GM19238 (cell line): ENCODE results near the gene F12.
"Not testable (repeated sequence)": the region's sequence is repeated elsewhere in the genome, so short reads cannot be mapped to it uniquely, and the experiment has no call there.

Experiments used
- DNase-seq: peaks from one replicate; pipeline ENCODE4 v3.0.0; 2011; ENCODE audit warnings: low spot score; ENCODE audit not compliant: insufficient read length

F12 gene

DNA sequence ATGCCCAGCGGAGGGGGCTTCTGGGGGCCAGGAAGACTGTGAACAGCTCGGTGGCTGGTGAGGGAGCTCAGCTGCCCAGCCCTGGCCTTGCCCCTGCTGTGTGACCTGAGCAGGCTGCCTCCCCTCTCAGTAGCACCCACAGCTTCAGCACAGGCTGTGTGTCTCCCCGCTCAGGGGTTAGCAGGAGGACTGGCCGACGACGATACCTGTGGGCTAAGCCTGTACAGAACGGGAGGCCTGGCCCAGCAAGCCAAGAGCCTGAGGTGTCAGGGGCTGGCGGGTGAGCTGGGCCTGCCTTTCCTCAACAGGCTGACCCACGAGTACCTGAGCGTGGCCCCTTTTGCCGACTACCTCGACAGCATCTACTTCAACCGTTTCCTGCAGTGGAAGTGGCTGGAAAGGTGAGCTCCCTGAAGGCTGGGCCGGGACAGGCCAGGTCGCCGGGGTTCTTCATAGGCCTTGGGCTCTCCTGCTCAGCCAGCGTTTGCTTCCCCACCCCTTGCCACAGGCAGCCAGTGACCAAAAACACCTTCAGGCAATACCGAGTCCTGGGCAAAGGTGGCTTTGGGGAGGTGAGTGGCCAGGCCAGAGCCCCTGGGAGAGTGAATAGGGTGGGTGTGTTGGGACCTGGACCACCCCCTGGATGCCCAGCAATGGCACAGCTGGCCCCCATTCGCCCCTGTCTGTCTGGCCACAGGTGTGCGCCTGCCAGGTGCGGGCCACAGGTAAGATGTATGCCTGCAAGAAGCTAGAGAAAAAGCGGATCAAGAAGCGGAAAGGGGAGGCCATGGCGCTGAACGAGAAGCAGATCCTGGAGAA is 23.7 kb upstream of the F12 start:
- no peak for DNase-seq

DNA sequence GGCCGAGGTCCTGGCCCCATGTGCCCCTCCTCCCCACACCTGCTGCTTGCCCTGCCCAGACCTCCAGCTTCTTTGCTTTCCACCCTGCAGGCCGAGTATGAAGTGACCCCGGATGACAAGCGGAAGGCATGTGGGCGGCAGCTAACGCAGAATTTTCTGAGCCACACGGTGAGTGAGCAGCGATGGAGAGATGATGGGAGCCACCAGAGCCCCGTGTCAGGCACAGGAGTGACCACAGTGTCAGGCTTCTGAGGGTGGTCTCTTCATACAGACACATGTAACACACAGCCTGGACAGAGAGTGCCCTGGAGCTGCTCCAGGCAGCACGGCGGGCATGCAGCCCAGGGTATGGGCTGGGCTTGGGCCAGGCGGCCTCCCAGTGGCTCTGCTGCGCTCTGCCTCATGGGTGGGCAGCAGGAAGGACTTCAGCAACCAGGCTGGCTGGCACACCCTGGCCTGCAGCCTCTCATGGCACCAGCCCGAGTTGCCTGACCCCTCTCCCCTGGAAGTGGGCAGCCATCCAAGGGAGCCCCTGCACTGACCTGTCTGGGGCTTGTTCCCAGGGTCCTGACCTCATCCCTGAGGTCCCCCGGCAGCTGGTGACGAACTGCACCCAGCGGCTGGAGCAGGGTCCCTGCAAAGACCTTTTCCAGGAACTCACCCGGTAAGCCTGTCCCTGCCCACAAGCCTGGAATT is 22.9 kb upstream of the F12 start:
- no peak for DNase-seq

DNA sequence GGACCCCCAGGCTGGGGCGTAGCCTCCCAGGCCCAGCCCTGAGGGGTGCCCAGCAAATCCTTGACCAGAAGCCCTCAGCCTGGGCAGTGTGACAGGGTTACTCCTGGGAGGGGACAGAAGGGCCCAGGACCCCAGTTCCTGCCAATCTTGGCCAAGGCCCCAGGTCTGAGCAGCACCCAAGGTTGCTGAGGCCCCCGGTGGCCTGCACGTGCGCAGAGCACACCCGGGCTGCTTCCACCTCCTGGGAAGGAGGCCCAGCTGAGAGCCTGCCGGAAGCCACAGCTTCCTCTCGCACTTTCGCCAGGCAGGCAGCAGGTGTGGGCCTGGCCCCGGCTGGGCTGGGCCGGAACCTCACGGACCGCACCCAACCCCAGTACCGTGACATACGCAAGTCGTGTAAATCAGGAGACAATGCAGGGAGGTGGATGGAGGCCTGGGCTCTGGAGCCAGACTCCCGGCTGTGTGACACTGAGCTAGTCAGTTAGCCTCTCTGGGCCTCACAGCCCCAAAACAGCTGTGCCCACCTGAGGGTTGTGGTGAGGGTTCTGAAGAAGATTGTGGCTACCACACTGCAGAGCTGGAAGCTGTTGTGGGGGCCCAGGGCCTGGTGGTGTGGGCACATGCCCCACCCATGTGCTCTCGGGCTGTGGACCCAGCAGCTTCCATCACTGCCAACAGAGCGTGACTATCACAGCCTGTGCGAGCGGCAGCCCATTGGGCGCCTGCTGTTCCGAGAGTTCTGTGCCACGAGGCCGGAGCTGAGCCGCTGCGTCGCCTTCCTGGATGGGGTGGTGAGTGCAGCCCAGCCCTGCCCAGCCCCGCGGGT is 22.2 kb upstream of the F12 start:
- peak; percentile 76 for DNase-seq

- DNase-seq = no peak
Measured at GRCh38 chr5:177430972-177431316, 21.6 kb upstream of the F12 start.

DNA sequence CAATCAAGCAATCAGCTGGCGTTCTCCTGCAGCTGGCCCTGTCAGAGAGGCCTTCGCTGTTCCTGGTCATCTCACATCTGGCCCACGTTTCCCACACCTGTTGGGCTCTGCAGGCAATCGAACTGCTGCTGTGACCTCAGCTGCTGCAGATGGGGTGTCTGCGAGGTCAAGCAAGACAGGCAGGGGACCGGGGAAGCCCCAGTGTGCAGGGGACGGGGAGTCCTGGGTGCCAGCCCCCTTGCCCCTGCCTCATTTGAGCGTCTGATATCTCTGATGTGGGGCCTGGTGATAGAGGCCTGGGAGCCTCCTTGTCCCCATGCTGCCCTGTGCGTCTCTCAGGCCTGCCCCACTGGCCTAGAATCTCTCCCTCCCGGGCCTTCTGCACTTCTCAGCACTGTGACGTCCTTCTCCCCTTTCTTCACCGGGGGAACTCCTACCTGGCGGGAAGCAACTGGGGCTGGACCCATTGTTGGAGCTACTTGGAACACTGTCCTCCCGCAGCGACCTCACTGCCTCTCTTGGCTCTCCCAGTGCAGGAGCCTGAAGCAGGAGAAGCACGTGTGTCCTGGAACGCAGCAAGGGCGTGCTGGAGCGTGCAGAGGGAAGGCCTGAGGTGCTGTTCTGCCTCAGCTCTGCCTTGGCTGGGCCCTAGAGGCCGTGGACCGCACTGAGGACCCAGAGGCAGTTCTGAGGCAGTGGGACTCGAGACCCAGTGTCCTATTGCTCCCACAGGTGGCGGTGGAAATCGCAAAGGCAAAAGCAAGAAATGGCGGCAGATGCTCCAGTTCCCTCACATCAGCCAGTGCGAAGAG is 21.0 kb upstream of the F12 start:
- DNase-seq = no peak

- peak; percentile 72 for DNase-seq
Measured at GRCh38 chr5:177429248-177430040, 20.1 kb upstream of the F12 start.

- no peak for DNase-seq
Measured at GRCh38 chr5:177428574-177429217, 19.3 kb upstream of the F12 start.

DNA sequence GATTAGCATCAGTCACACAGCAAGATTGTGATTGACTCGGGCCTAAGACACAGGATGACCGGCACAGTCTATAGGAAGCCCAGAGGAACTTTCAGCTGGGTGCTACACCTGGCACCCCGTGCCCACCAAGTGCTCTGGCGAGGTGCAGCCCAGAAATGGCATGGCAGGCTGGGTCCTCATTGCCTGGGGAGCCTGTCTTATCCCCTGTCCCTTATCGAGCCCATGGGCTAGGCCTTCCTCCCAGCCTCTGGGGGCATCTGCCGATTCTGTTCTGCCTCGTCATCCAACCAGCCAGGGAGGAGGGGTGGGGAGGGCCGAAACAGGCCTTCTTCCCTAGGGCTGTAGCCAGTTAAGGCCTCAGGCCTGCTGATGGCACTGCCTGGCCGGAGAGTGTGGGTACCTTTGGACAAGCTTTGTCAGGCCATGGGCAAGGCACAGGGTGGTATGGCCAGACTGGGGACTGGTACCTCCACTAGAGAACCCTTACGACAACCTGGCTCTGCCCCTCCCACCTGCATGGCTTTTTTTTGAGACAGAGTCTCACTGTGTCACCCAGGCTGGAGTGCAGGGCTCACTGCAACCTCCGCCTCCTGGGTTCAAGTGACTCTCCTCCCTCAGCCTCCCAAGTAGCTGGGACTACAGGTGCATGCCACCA is 18.7 kb upstream of the F12 start:
- DNase-seq = no peak

- DNase-seq = no peak
Measured at GRCh38 chr5:177427211-177427822, 18.0 kb upstream of the F12 start.

DNA sequence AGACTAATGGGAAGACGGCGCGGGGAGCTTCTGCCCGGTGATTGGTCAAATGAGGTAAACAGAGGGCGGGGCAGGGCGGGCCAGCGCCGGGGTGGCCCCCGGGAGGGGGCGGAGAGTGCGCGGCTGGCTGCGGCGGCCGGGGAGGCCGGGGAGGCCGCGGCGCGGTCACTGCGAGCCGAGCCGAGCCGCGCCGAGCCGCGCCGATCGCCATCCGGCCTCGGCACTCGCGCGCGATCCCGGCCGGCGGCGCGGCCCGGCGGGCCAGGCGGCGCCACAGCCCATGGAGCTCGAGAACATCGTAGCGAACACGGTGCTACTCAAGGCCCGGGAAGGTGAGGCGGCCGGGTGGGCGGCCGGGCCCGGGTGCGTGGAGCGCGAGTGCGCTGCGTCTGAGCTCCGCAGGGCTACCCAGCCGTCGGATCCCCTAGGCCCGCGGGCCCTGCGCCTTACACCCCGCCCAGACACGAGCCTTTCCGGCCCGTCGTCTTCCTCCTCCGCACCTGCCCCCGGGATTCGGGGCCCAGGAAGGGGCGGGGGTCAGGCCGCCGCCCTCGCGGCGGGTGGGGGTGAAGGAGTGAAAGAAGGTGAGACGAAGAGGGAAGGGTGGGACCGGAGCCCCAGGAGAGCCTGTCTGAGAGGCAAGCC is 17.3 kb upstream of the F12 start, which contains the start of gene GRK6:
TSS of gene GRK6 (plus strand) at position 111 of the 645 bp plus-strand sequence. CDS start at position 281, 170 bp downstream.
- DNase-seq = no peak

DNA sequence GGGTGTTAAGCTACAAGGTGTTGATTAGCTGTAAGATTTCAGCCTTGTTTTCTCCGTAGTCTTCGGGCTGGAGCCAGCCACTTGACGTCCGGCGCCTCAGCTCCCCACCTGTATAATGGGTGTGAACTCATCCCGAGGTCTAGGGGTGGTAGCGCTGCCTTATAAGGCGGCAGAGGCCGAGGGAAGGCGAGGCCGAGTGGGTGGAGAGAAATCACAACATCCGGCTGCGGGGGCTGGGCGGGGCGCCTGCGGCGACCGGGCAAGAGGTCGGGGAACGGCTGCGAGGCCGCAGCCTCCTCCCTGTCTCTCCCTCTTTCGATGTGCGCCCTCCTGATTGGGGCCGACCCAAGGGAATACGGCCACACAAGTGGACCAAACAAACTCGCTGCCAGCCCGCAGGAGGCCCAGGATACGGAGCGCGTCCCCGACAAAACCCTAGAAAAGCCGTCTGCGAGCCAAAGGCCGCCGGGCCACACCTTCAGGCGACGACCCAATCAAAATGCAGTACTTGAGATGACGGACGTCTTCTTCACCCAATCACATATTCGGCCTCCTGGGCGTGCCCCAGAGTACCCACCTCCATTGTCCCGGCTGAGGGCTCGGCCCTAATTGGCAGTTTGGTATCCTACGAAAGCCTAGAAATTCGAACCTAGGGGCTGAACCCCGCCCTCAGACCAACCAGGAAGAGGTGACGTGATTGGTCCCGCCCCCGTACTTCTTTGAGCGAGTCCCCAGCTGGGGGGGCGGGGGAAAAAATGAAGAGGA is 16.6 kb upstream of the F12 start:
- peak; percentile 94 for DNase-seq

GRCh38 chr5:177425196-177425800 is 15.9 kb upstream of the F12 start:
- DNase-seq = no peak

DNA sequence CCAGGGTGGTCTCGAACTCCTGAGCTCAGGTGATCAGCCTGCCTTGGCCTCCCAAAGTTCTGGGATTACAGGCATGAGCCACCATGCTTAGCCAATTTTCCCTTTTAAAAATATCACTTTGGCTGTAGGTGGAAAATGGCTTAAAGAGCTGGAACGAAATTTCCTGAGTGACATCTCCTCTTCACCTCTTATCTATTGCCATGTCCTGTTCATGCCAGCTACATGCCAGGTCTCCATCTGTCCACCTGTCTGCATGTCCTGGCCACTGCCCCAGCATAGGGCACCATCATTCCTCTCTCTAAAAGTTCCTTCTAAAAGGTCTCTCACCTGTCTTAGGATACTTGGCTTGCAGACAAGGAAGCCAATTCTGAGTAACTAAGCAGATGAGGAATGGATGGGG is 14.3 kb upstream of the F12 start:
- no peak for DNase-seq

DNA sequence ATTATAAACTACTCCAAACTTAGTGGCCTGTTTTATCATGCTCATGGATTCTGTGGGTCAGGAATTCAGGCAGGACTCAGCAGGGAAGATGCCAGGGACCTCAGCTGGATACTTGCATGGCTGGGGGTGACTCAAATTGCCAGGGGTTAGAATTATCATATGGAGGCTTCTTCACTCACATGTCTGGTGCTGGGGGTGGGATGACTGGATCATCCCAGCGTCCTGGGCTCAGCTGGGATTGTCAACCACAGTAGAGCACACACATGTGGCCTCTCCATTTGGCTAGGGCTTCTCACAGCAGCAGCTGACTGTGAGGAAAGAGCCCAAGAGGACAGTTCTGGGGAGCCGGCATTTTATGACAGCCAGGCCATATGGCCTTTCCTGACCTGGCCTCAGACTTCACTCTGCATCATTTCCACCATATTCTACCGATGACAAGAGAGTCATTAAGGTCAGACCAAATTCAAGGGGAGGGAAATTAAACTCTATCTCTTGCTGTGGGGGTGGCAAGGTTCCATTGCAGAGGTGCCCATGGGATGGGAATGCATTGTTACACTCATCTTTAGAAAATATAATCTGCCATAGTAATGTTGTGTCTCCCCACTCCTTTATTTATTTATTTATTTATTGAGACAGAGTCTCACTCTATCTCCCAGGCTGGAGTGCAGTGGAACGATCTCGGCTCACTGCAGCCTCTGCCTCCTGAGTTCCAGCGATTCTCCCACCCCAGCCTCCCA is 11.9 kb upstream of the F12 start:
- no peak for DNase-seq

DNA sequence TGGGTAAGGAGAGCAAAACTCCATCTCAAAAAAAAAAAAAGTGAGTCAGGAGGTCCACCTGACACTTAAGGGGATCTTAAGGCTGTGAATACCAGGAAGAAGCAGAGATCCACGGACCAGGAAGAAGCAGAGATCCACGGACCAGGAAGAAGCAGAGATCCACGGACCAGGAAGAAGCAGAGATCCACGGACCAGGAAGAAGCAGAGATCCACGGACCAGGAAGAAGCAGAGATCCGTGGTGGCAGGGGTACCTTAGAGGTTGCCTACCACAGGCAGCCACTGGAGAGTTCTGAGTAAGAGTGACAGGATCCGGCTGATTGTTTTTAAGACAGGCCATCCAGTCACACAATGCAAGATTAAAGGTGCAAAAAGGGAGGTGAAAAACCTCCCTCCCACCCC is 11.1 kb upstream of the F12 start:
- not testable (repeated sequence) for DNase-seq

GRCh38 chr5:177419046-177419445 is 9.7 kb upstream of the F12 start:
- DNase-seq = no peak
